GM19397 (cell line): Measurements from ENCODE around the gene POTEM.
"Not testable (repeated sequence)": the region's sequence is repeated elsewhere in the genome, so short reads cannot be mapped to it uniquely, and the experiment has no call there.

Source experiments
- ATAC-seq: cut with Tn5 transposase; IDR thresholded peaks from one replicate; pipeline ENCODE4 v1.9.1; 2021; ENCODE audit warnings: mild to moderate bottlenecking, moderate library complexity; ENCODE audit not compliant: unreplicated experiment

The POTEM gene

GRCh38 chr14:19036811-19037382 is 69.7 kb downstream of the POTEM start:
- ATAC-seq = not testable (repeated sequence)

- ATAC-seq = not testable (repeated sequence)
Measured at GRCh38 chr14:19038060-19038664, 70.9 kb downstream of the POTEM start.

- ATAC-seq = not testable (repeated sequence)
Measured at GRCh38 chr14:19038785-19039184, 71.6 kb downstream of the POTEM start.

GRCh38 chr14:19043384-19043783 is 76.2 kb downstream of the POTEM start:
- not testable (repeated sequence) for ATAC-seq
